HEK293T (cell line): Measurements from ENCODE around the gene MRPS18B.

Experiments used
- ELF4 ChIP-seq: fragments of 450-650 bp; IDR thresholded peaks from 2 replicates; pipeline ENCODE4 v1.6.1; 2017; ENCODE audit warnings: antibody characterized with exemption
- FOXM1 ChIP-seq: fragments of 450-650 bp; IDR thresholded peaks from 2 replicates; pipeline ENCODE4 v1.6.1; 2017; ENCODE audit warnings: mild to moderate bottlenecking, borderline replicate concordance
- L3MBTL2 ChIP-seq: fragments of 450-650 bp; conservative IDR thresholded peaks from 2 replicates; pipeline ENCODE4 v1.6.1; 2016; ENCODE audit warnings: mild to moderate bottlenecking
- PKNOX1 ChIP-seq: fragments of 450-650 bp; IDR thresholded peaks from 2 replicates; pipeline ENCODE4 v1.6.1; 2016
- SP1 ChIP-seq: fragments of 450-650 bp; IDR thresholded peaks from 2 replicates; pipeline ENCODE4 v1.6.1; 2017

- TF ChIP-seq PKNOX1 (no peak), L3MBTL2 (no peak; the same call in 1 of the 2 replicates), FOXM1 (no peak), SP1 (no peak), ELF4 (peak; percentile 60)
Observed at GRCh38 chr6:30672445-30673253, 55.0 kb downstream of the MRPS18B start, which contains the start of gene DHX16.
